Urothelium cell line (cell line): Measurements from ENCODE around the gene COG6.

ENCODE experiments used
- DNase-seq: peaks from one replicate; pipeline ENCODE4 v3.0.0; 2011; ENCODE audit warnings: low spot score, mixed read lengths
- FAIRE-seq: peaks from 2 replicates; lab custom pipeline; 2011; peaks lifted over from hg19 to GRCh38; lab: Jason Lieb, UNC

Gene COG6

DNA sequence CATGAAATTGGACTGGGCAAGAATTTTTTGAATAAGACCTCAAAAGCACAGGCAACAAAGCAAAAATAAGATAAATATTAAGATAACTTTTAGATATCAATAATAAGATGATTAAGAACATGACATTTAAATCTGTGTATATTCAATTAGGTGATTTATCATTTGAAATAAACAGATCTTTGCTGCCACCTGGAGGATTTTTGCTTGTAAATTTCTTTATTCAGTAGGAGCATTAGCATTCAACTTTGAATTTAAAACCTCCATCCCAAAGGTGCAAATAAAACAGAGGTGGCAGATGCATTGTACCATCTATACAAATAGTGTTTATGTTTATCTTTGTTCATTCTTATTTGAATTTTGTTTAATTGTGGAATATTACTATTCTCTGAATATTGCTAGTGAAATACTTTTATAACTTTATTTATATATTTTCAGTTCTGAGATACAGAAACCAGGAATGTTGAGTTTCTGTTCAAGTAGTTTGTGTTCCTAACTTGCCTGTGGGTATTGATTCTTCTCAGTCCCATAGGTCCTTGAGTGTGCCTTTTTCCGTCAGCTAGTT, 20.9 kb downstream of the COG6 start:
- FAIRE-seq (no peak), DNase-seq (no peak)

DNA sequence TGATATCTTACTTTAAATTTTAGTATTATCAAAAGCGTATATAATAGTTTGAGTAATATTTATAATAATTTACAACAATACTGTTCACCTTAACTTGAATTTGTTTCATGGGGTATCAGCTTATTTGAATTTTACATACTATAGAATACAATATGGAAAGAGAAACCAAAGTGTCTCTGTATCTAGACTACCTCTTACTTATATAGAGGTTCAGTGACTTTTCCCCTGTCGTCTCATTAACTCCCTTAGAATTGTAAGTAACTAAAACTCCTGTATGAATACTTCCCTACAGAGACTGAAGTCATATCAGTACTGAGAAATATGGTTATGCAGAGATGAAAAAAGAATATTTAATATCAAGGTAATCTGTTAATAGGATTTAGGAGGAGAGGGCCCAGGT, 26.8 kb downstream of the COG6 start:
- no peak for DNase-seq
- no peak for FAIRE-seq

DNA sequence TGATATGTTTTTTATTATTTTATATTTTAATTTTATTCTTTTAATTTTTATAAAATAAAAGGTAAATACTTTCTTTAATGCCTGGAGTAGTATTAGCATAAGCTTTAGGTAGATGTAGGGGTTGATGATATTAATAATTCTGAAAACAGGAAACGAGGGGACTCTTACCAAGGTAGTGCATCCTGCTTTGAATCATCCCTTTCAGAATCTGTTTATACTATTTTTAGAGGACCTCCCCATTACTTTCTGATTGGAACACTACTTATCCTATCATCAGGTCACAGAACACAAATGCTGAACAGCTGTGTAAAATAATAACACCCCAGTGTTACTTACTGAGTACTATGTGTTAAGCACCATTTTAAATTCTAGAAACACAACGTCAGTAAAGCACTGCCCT, 27.3 kb downstream of the COG6 start:
- DNase-seq (no peak), FAIRE-seq (no peak)

DNA sequence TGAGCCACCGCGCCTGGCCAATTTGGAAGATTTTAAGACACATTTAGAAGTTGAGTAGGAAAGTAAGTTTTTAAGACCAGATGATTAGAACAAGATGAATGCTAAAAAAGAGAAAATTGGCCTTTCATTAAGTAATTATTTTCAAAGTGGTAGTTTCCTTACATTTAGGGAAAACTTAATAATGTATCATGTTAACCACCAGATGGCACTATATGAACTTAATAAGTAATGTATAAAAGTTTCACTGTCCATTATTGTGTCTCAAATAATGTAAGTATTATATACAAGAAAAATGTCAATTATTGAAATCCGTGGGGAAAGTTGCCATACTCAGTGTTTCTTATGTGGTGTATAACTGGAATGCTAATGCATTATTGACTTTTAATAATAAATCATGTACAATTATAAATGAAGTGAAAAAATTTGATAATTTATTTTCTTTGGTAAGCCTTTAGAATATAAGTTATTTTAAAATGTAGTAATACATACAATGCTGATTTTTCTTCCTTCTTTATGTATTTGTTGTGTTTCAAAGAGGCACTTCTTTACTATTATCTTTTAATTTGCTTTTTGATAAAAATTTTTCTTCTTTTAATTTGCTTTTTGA, 29.2 kb downstream of the COG6 start:
- DNase-seq, result no peak
- no peak for FAIRE-seq

DNA sequence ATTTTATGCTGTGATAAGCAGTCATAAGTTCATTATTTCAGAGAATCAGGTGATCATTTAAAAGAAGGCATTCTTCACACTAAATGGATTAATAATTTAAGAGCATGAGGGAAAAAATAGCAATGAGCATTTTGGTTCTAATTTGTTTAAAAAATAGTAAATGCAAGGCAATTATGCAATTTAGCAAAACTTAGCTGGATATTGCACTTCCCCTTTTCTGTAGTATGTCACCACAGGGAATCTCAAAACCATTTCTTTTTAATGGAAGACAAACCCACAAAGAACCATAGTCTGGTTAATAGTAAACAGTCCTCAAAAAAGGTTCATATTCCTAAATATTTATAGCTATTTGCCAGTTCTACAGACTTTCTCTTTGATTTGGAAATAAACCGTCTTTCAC, 30.2 kb downstream of the COG6 start:
- no peak for FAIRE-seq
- no peak for DNase-seq

DNA sequence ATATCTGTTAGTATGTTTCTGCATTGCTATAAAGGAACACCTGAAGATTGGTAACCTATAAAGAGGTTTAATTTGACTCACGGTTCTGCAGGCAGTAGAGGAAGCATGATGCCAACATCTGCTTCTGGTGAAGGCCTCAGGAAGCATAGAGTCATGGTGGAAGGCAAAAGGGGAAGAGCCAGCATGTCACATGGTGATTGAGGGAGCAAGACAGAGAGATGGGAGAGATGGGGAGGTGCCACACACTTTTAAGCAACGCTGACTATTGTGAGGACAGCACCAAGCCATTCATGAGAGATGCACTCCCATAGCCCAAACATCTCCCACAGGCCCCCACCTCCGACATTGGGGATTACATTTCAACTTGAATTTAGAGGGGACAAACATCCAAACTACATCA, 32.8 kb downstream of the COG6 start:
- FAIRE-seq, result no peak
- DNase-seq, result no peak

DNA sequence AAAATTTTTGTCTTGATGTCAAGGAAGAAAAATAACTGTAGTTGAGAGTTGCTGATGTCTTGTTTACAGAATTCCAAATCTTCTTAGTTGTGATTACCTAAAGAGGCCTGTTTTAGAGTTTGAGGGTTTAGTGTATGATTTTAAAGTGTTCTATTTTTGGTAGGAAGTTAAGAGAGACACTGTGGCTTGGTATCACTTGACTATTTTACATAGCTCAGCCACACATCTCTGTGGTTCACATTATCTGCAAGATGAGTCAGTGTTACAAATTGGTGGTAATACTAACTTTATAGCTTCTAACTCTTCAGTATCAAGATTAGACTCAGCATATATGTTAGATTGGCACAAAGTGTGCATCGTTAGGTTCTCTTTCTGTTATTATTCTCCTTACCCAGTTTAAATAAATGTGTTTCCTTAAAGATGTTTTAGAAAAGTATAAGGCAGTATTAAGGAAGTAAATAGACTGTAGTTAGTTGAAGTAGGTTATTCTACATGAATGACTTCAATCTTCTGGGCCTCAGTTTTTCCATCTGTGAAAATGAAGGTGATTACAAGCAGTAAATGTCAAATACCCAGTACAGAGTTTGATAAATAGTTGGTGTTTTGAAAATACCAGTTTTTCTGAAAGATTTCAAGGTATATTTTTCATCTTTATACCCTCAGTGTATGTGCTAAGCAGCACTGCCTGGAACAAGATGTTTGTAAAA, 33.4 kb downstream of the COG6 start:
- no peak for FAIRE-seq
- DNase-seq, result no peak

DNA sequence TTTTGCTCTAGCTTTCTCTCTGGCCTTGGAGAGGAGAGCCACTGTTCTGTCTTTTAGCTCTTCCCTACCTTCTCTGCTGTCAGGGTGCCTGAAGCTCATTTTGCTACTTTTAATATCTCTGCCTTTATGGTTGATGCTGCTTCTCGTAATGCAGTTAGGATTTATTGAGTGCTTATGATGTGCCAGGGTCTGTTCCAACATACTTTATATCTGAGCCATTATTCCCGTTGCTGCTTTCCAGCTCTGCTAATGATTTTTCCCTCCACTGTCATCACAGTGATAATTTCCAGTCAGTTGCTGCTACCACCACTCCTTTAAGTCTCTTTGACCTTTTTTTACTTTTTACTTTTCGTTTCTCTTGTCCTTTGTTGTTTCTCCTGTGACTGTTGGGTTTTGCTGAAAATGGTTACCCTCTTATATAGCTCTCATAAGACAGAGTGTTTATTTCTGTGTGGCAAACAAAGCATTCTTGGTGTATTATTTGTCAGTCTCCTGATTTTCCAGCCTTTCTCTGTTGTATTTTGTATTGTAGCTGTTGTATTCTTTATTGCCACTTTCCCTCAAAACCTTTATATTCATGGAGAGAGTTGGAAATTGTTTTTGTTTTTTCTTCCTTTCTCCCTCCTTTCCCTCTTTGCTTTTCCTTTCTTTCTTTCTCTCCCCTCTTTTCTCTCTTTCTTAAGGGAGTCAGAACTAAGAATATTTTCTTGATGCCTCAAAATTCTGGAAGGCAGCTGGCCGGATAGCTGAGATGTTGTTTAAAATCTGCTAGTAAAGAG, 37.4 kb downstream of the COG6 start:
- FAIRE-seq, result no peak
- no peak for DNase-seq

DNA sequence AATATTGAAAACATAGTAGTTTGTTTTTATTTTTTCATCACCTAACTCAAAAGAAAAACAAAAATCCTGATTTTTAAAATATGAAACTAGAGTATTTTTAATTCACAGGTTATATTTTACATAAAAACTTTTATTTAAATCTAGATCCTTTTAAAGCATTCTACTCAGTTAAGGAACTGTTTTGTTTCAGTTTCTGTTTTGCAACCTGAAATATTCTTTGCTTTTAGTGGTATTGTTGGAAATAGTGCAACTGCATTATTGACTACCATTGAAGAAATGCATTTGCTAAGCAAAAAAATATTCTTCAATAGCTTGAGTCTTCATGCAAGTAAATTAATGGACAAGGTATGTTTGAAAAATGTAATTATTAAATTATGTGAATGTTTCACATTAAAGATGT, 43.8 kb downstream of the COG6 start:
- DNase-seq (no peak), FAIRE-seq (no peak)

DNA sequence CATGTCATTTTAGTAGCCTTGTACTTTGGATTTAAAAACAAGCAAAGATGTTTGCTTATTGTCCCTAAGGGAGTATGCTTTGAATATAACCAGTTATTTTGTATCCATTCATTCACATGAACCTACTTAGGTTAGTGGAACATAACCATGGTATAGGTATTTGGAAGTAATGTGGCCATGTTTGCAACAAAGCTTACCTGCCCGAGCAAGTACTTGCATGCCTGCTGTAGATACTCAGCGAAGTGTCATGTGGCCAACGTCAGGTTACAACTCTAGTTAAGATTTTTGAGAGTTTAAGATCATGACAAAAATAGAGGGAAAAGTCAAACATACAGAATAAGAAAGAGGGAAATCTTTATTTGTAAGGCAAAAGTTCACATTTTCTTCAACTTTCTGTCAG, 57.2 kb downstream of the COG6 start:
- no peak for DNase-seq
- no peak for FAIRE-seq

DNA sequence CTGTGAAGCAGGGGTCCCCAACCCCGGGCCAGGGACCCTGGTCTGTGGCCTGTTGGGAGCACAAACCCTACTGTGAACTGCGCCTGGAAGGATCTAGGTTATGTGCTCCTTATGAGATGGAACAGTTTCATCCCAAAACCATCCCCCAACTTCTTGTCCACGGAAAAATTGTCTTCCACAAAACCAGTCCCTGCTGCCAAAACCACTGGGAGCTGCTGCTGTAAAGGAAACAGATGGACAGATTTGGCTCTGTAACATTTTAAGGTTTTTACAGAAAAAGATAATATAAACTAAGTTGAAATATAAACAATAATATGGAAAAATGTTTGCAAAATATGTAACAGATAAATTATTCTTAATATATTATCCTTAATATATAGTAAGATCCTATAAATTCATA, 73.7 kb downstream of the COG6 start:
- FAIRE-seq (no peak), DNase-seq (no peak)

DNA sequence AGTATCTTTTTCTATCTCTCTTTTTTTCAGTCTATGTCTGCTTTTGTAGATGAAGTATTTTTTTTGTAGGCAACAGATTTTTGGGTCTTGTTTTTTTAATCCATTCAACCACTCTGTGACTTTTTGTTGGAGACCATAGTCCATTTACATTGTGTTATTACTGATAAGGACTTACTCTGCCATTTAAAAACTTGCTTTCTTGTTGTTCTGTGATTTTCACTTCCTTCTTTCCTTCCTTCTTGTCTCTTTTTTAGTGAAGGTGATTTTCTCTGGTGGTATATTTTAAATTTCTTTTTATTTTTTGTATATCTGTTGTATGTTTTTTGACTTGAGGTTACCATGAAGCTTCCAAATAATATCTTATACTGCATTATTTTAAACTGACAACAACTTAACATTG, 79.5 kb downstream of the COG6 start:
- FAIRE-seq (no peak), DNase-seq (no peak)

DNA sequence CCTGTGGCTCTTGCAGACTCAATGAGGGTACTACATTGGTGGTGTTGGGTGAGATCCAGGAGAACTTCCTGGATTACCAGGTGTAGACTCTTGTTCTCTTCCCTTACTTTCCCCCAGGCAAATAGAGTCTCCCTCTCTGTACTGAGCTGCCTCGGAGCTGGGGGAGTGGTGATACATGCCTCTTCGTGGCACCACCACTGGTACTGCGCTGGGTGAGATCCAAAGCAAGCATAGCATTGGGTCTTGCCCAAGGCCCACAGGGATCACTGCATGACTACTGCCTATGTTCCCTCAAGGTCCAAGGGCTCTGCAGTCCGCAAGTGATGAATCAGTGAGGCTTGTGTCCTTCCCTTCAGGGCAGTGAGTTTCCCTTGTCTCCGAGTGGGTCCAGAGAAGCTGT, 81.6 kb downstream of the COG6 start:
- DNase-seq (no peak), FAIRE-seq (no peak)

DNA sequence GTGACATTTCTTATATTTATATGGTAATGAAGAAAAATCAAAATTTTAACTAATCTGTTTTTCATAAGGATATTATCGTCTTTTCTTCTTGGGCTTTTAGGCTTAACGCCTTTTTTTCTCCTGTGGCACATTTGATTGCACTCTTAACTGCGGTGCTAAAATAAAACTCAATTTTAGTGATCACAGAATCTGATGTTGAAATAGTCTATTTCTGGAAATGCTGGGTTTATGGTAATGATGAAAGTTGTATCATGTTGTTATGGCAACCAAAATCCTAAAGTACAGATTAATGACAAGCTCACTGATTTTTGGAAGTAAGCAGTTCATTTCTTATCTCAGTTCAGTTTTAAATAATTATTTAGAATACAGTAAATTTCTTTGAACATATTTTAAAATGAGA, 85.3 kb downstream of the COG6 start:
- FAIRE-seq (no peak), DNase-seq (no peak)

DNA sequence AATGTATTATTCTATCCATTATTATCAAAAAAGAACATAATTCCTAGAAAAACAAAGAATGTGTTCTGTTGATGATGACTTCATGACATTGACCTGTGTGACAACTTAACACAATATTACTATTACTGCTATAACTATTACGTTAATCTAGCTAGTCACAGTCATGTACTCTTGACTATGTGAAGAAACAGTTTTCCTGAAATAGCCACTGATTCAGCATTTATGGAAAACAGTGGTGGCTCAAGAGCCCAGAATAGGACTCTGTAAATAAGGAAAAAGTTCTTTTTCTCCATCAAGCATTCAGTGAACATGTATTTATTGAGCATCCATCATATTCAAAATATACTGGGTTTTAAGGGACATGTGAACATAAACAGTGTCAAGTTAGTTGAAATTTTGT, 93.5 kb downstream of the COG6 start:
- FAIRE-seq (no peak), DNase-seq (no peak)

DNA sequence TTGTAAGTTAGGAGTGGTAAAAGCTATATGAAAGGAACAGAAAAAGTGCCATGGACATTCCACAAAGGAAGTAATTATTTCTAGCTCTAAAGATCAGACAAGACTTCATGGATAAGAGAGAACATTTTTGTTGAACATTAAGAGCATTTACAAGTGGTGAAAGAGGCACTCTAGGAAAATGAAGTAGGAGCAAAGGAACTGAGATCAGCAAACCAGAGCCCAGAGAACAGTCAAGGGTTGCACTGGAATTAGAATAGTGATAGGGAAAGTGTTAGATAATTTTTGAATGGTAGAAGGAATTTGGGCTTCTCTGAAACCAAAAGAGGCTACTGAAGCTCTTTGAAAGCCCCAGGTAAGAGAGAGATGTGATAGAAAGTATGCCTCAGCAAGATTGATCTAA, 94.1 kb downstream of the COG6 start:
- DNase-seq (no peak), FAIRE-seq (no peak)

DNA sequence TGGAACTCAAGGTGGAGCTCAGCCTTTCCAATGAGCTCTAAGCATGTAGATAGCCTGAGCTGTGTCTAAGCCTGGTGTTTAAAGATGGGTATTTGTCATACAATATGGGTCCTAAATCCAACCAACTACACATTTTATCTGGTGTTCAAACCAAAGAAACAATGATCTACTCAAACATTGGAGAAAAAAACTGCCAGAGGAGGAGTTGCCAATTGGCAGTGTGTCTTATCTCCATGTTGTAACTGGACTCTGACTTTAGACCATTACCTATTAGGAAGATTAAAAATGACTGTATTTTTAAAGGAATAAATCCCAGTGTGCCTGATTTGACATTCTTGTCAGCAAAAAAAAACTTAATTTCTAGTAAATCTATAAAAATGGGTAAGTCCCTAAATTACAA, 96.3 kb downstream of the COG6 start:
- FAIRE-seq, result no peak
- no peak for DNase-seq

DNA sequence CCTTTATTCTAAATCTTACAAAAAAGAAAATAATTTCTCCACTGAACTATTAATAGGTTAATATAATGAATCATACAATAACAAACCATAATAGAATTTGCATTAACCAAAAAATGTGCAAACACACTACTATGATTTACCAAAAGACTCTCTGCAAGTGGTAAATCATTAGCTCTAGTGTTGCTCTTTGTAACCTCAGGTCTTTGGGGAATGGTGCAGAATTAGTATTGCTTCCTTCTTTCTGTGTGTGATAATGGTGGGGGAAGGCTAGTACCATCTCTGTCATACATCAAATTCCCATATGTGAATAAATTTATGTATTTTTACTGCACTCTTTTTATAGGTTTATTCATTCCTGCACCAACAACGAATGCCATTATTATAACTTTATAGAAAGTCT, 105.1 kb downstream of the COG6 start:
- FAIRE-seq (no peak), DNase-seq (no peak)

DNA sequence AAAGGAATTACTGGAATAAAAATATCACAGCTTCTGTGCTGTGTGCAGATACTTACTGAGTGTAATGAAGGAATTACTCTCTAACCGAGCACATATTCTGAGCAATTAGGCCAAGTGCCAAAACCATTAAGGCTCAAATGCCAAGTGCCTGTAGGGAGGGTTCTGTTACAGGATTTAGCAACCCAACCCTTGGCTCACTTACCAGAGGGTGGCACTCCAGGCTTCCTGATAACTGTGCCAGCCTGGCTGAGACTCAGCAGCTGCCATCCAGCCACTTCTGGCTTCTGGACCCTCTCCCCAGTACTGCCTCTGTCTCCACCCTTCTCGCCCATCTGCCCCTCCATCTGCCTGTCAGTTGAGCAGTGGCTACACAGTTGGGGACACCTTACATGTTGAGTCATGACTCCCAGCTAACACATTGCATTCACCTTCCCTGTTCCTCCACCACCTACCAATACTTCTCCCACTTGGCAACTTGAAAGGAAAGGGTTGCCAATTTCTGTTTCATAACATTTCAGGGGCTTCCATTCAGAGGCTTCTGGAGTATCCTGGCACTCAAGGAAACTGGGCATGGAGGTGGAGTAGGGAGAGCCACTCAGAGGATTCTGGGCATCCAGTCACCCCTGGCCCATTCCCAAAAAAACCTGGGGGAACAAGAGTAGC, 110.5 kb downstream of the COG6 start:
- DNase-seq (no peak), FAIRE-seq (no peak)

DNA sequence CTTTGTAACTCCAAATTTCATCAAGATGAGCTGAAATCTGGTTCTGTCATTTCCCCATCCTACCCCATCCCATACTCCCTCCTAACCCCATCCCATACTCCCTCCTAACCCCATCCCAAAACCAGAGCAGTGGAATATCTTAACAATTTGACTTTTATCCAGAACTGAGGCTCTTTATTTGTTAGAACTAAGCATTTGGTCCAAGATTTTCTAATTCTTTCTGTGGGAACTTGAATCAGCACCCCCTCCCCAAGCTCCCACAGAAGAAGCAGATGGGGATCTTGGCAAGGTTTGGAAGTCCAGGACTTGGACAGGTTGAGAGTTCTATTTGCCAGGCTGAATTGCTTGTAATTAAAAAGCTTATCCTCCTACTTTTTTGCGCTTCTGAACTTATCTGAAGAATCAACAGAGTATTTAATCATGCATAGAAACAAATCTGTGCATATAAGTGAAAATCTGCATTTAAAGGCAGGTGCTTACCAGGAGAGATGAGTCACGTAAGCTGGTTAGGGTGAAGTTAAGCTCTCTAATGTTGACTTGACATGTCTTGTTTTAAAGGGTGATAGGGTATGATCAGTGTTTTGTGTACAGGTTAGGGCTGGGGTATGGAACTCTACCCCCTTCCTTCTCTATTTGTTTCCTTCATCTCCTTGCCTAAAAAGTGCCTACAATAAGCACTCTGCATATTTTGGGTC, 111.1 kb downstream of the COG6 start:
- no peak for FAIRE-seq
- no peak for DNase-seq
